BJ (cell line): ENCODE results near the gene CTAGE1. TPM values are rescaled to one million over a fixed set of nuclear protein-coding genes. Genes with fewer than 3 reads are reported as not detected.

Experiments used
- CTCF ChIA-PET: fragments of 350-600 bp; formaldehyde crosslinking; extraction: SDS; loops from one replicate; lab custom pipeline; 2021; ENCODE audit warnings: antibody characterized with exemption, inconsistent platforms; lab: Yijun Ruan, JAX
- POLR2A ChIA-PET: fragments of 300-600 bp; sonication (Branson Sonifier 250); formaldehyde crosslinking; extraction: SDS; loops from one replicate; lab custom pipeline; 2021; ENCODE audit warnings: antibody characterized with exemption; lab: Charles Lee
- DNase-seq: peaks from one replicate; pipeline ENCODE4 v3.0.0-alpha.2; 2011; ENCODE audit warnings: low read depth
- H3K27me3 ChIP-seq: 2 replicates; pipeline ENCODE4 v1.6.0; 2011; ENCODE audit warnings: low read length; ENCODE audit not compliant: control insufficient read depth, insufficient read depth
- H3K36me3 ChIP-seq: 2 replicates; pipeline ENCODE4 v1.5.1; 2011; ENCODE audit warnings: low read length; ENCODE audit not compliant: control insufficient read depth, insufficient read depth
- H3K4me3 ChIP-seq: 2 replicates; pipeline ENCODE4 v1.5.1; 2011; ENCODE audit warnings: low read depth, mild to moderate bottlenecking, control low read depth, low read length
- CTCF ChIP-seq: IDR thresholded peaks from 2 replicates; pipeline ENCODE4 v1.5.1; 2011; ENCODE audit warnings: low read depth, mild to moderate bottlenecking, control low read depth, inconsistent platforms, low read length, moderate library complexity; ENCODE audit not compliant: insufficient read depth
- polyA plus RNA-seq: library from polyadenylated mRNA; depleted of rRNA; stranded (reverse); fragments of >200 nt; gene quantifications from 2 replicates; pipeline ENCODE4 v1.2.3, GENCODE V29; 2011

Gene CTAGE1
- polyA plus RNA-seq, 1 experiment = not detected

GRCh38 chr18:22428672-22429071, 11.0 kb upstream of the CTAGE1 start:
- no peaks in the 10 kb centered on the region for H3K27me3 ChIP-seq
- DNase-seq = no peak
- H3K4me3 ChIP-seq = no peak overlapping the region
- CTCF ChIA-PET = no interaction called here
- no peaks in the 10 kb centered on the region for H3K36me3 ChIP-seq
- TF ChIP-seq CTCF = no peak
- POLR2A ChIA-PET = no interaction called here

- no peak for DNase-seq
- CTCF ChIA-PET = no interaction called here
Measured at GRCh38 chr18:22427822-22428549, 10.3 kb upstream of the CTAGE1 start.

GRCh38 chr18:22424565-22424963, 6.8 kb upstream of the CTAGE1 start:
- Histone ChIP-seq H3K36me3 (no peaks in the 10 kb centered on the region), H3K27me3 (no peaks in the 10 kb centered on the region), H3K4me3 (no peak overlapping the region)
- TF ChIP-seq CTCF = no peak
- ChIA-PET POLR2A (no interaction called here), CTCF (no interaction called here)
- DNase-seq = no peak

More at GRCh38 chr18:22427822-22428549, 10.3 kb upstream of the CTAGE1 start:
- H3K4me3 ChIP-seq = no peak overlapping the region
- H3K27me3 ChIP-seq = no peaks in the 10 kb centered on the region
- TF ChIP-seq CTCF = no peak
- no peaks in the 10 kb centered on the region for H3K36me3 ChIP-seq
- POLR2A ChIA-PET = no interaction called here

- no peak overlapping the region for H3K4me3 ChIP-seq
- DNase-seq = no peak
- ChIA-PET CTCF (no interaction called here), POLR2A (no interaction called here)
- no peak for TF ChIP-seq CTCF
- H3K27me3 ChIP-seq = no peaks in the 10 kb centered on the region
- no peaks in the 10 kb centered on the region for H3K36me3 ChIP-seq
Measured at GRCh38 chr18:22423878-22424564, 6.3 kb upstream of the CTAGE1 start.

GRCh38 chr18:22422909-22423548, 5.3 kb upstream of the CTAGE1 start:
- Histone ChIP-seq H3K4me3 (no peak overlapping the region), H3K36me3 (no peaks in the 10 kb centered on the region), H3K27me3 (no peaks in the 10 kb centered on the region)
- TF ChIP-seq CTCF = no peak
- ChIA-PET CTCF (no interaction called here), POLR2A (no interaction called here)
- no peak for DNase-seq
